Measurements from ENCODE around the gene GABRP.
"Not testable (repeated sequence)": the region's sequence is repeated elsewhere in the genome, so short reads cannot be mapped to it uniquely, and the experiment has no call there.

The GABRP gene

GRCh38 chr5:170805666-170806065, 22.1 kb downstream of the GABRP start:
- no peak for DNase-seq

DNA sequence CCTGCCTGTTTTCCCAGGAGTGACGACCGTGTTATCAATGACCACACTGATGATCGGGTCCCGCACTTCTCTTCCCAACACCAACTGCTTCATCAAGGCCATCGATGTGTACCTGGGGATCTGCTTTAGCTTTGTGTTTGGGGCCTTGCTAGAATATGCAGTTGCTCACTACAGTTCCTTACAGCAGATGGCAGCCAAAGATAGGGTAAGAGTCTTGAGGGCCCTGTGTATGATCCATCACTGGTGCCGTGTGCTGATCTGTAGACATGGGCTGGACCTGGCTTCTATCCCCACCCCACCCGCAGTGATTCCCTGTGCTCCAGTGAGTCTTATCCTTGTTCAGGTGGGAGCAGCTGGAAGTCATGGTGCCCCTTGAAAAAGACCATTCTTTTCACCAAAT, 26.0 kb downstream of the GABRP start:
- DNase-seq = peak; percentile 61

- no peak for DNase-seq
These were observed 28.2 kb downstream of the GABRP start for GRCh38 chr5:170811719-170812118.

DNA sequence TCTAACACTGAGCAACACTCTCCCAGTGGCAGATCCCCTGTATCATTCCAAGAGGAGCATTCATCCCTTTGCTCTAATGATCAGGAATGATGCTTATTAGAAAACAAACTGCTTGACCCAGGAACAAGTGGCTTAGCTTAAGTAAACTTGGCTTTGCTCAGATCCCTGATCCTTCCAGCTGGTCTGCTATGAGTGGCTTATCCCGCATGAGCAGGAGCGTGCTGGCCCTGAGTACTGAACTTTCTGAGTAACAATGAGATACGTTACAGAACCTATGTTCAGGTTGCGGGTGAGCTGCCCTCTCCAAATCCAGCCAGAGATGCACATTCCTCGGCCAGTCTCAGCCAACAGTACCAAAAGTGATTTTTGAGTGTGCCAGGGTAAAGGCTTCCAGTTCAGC, 29.7 kb downstream of the GABRP start:
- DNase-seq = no peak

DNA sequence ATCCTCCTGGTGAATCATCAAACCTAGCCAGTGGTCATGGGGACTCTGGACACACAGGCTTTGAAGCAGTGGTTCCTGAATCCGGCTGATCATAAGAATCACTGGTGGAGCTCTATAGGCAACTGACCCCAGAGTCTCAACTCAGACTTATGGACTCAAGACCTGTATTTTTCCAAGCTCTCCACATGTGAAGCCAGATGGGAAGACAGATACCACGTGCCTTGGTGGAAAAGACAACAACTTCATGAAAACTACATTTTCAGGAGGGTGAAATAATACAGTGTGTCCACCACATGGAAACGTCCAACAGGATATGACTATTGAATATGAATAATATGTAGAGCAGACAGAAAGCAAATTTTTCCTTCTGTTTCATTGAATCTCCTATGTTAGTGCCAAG, 33.7 kb downstream of the GABRP start:
- DNase-seq = no peak

DNA sequence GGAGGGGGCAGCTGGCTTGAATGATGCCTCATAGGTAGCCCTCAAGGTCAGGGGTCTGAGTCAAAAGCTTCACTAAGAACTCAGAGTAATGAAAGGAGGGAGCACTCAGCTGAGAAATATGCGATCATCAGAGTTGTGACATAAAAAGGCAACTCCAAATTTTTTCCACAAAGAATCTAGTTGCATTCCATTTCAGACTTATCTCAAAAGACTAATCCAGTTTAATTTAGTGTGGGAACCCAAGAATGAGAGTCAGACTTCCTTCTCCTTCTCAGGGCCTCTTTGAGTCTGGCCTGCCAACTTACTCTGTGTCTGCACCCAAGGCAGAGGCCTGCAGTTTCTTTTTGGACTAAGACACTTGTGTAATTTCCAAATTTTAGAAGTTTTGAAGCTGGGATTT, 34.7 kb downstream of the GABRP start:
- no peak for DNase-seq

- DNase-seq = no peak
These were observed 36.3 kb downstream of the GABRP start for GRCh38 chr5:170819824-170820223.

GRCh38 chr5:170821257-170821800, 37.8 kb downstream of the GABRP start:
- DNase-seq = peak; percentile 38

DNA sequence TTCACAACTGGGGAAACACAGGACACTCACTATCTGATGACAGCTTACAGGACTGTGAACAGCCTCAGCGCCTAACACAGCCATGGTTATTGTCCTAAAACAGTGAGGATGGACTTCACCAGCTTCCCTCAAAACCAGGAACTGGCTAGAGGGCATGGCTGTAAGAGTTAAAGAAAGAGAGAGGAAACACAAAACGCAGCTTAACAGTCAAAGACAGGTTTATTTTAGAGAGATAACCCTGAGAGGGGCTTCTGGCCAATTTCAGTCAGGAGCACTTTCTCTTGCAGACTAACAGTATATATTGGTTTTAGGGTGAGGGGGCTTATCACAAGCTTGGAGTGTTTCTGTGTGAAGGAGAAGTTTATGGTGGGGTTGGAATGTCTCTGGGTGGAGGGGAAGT, 42.6 kb downstream of the GABRP start:
- DNase-seq = no peak

- no peak for DNase-seq
These were observed 48.7 kb downstream of the GABRP start for GRCh38 chr5:170832241-170832640.

- DNase-seq = not testable (repeated sequence)
These were observed 50.5 kb downstream of the GABRP start for GRCh38 chr5:170833981-170834380.

- DNase-seq = no peak
These were observed 52.7 kb downstream of the GABRP start for GRCh38 chr5:170836226-170836625.

DNA sequence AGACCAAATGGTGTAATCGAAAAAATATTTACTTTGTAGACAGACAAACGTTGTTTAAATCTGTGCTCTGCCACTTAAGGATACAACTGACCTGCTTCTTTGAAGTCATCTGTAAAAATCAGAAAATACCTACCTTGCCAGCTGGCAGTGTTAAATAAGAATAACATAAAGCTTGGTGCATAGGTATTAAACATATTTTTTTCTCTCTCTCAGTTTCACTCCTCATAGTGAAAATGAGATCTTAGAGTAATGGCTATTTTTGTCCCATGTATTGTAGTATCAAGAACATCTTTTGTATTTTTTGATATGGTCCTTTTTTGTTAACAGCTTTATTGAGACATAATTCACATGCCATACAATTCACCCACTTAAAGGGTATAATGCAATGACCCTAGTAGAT, 60.3 kb downstream of the GABRP start:
- no peak for DNase-seq

DNA sequence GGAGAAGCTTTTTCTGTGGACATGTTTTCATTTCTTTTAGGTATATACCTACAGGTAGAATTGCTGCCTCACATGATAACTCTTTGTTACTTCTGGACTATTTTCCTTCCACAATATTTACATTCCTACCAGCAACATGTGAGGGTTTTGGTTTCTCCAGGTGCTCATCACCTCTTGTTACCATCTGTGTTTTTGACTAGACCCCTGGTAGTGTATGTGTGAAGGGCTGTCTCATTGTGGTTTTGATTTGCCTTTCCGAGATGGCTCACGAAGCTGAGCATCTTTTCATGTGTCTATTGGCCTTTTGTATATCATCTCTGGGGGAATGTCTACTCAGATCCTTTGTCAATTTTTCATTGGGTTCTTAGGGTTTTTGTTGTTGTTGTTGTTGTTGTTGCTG, 61.1 kb downstream of the GABRP start:
- no peak for DNase-seq

DNA sequence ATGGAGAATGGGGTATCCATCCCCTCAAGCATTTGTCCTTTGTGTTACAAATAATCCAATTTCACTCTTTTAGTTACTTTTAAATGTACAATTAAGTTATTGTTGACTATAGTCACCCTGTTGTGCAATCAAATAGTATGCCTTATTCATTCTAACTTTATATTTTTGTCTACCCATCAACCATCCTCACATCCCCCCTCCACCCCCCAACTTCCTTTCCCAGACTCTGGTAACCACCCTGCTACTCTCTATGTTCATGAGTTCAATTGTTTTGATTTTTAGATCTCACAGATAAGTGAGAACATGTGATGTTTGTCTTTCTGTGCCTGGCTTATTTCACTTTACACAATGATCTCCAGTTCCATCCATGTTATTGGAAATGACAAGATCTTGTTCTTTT, 62.9 kb downstream of the GABRP start:
- DNase-seq = no peak

DNA sequence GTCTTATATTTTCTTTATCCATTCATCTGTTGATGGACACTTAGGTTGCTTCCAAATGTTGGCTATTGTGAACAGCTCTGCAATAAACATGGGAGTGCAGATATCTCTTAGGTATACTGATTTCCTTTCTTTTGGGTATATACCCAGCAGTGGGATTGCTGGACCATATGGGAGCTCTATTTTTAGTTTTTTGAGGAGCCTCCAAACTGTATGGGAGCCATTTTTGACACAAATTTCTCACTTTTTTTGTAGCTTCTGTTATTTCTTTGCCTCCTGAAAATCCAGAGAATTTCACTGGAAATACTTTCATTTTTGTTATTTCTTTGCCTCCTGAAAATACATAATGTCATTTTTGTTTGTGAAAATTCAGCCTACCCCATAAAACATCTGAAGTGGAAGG, 63.3 kb downstream of the GABRP start:
- no peak for DNase-seq

- no peak for DNase-seq
These were observed 64.5 kb downstream of the GABRP start for GRCh38 chr5:170848033-170848432.

DNA sequence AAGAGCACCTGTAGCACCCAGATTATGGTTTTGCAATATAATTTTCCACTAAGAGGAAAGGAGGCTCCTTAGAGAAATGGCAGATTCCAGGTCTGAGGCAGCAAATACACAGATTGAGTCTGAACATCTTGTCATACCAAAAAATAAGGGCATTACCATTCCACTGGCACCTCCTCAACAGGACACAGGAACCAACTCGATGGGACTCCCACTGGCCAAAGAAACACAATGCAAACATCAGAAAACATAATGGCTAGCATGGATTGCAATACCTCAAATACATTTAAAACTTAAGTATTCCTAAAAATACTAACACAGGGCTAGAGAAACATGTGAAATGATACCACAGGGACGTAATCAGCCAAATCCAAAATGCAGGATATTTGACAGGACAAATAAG, 65.8 kb downstream of the GABRP start:
- DNase-seq = no peak

GRCh38 chr5:170854566-170854965, 71.0 kb downstream of the GABRP start:
- no peak for DNase-seq

DNA sequence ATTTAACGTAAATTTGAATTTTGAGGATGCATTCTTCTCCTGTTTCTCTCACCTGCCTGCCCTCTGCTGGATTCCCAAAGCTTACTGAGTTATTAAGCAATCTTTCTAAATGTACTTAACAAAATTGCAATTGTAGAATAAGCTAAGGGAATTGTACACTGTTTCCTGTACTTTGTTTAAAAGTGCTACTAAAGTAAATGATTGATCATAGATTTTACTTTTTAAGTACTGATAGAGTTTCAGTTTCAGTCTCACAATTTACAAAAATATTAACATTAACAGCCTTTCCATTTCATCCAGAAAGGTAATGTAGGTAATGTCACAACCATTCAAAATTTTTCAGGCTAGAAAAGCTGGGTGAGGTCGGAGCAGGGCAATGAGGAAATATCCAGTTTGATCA, 73.5 kb downstream of the GABRP start:
- DNase-seq = no peak

DNA sequence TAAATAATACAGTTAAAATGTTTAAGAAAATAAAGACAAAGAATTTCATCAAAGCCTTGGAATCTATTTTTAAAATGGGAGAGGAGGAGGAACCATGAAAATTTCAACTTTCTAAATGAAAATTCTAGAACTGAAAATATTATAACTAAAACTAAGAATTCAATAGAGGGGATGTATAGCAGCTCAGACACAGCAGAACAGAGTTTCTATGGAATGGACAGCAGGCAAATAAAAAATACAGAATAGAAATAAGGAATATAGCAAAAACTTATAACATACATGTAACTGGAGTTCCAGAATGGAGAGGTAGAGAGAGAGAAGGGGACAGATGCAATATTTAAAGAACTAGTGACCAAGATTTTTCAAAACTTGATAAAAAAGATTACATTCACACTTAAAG, 76.9 kb downstream of the GABRP start:
- DNase-seq = no peak

DNA sequence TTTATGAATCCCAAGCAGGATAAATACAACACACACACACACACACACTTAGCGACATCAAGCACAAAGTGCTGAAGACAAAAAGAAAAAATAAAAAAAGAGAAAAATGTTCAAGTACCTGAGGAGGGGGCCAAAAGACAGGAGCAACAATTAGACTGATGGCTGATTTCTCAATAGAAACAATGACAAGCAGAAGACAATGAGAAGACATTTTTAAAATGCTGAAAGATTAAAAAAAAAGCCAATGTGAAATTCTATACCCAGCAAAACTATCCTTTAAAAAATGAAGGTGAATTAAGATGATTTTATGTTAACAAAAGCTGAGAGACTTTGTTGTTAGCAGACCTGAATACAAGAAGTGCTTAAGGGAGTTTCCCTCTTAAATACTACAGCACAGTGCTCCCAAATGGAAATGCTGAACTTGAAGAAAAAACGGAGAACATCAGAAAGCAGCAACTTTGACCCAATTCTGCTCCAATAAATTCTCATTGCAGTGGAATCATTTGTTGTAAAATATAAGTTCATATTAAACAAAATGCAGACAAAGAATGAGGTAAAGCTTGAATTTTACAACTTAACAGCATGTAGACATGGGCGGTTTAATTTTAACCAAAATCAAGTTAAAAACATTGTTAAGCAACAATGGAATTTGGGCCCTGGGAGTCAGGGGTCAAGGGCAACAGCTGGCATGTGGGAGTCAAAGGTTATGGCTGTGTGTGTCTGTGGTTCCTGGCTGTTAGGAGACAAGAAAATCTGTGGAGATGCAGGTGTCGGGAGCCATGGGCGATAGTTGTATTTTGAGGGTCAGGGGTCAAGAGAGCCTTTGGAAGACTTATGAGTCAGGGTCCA, 77.5 kb downstream of the GABRP start:
- DNase-seq = no peak

- no peak for DNase-seq
These were observed 78.1 kb downstream of the GABRP start for GRCh38 chr5:170861667-170861916.

DNA sequence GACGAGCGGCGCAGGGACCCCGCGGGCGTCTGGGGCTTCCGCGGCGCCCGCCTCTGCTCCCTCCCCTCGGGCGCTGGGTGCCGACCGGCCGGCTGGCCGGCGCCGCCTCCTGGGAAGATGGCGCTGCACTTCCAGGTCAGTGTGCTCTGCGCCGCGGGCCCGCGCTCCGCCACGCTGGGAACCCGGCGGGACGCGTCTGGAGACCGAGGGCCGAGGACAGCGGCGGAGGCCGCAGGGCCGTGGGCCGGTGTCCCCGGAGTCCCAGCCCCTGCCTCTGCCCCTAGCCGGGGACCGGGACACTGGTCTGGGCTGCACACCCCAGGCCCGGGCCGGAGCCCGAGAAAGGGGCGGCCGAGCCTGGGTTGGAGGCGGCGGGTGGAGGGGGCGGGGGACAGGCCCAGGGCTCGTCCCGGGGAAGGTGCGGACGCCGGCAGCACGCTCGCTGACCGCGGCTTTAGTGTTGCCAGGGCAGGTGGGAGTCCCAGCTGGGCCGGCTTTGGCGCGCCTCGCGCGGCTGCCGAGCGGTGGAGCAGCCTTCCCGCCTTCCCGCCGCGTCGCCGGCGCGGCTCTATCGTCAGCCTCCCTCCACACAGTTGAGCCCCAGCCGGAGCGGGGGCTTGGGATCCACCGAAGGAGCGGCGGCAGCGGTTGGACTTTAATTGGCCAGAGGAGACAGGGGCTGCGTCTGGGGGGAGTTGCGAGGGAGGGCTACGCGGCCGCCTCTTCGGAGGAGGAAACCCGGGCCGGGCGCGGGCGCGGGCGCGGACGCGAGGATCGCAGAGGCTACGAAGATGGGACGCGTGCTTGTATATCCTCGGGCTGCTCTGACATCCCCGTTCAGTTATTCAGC, 78.6 kb downstream of the GABRP start, which contains the start of gene RANBP17:
Gene RANBP17 (plus strand): TSS at position 102 of the 850 bp plus-strand sequence.
- DNase-seq = peak; percentile 77
